HG03095 (cell line): Measurements from ENCODE around the gene COL4A4.
A peak's percentile ranks its signal among the peaks of the same experiment; 100 is the strongest.

Experiments used
- ATAC-seq: cut with Tn5 transposase; IDR thresholded peaks from one replicate; pipeline ENCODE4 v1.9.1; 2021; ENCODE audit warnings: moderate library complexity; ENCODE audit not compliant: unreplicated experiment

COL4A4 gene

DNA sequence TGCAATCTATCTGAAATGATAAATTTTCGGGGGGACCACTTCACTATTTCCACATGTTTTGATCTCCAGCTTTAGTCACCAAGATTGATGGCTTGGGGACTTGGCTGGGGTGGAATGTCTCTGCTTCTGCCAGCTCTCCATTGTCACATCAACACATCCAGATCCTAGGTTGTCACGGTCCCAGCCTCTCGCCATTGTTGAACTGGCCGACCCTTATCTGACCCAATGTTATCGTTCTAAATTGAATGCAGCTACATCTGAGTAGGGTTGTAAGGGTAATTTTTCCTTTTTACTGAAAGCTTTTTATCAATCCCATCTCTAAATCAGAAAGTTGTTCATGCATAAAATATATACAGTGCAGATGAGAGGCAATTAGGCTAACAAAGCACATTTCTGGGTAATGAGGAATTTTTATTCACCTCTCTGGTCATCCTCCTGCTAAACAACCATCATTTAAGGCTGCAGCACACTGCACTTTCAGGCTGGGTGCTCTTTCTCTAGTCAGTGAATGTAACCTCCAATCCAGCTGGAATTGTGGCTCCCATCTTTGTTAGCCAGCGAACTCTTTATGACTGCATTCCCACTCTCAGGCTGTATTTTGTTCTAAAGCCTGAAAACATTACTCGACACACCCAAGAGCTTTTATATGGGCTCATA, 128.2 kb downstream of the COL4A4 start:
- ATAC-seq, result no peak

DNA sequence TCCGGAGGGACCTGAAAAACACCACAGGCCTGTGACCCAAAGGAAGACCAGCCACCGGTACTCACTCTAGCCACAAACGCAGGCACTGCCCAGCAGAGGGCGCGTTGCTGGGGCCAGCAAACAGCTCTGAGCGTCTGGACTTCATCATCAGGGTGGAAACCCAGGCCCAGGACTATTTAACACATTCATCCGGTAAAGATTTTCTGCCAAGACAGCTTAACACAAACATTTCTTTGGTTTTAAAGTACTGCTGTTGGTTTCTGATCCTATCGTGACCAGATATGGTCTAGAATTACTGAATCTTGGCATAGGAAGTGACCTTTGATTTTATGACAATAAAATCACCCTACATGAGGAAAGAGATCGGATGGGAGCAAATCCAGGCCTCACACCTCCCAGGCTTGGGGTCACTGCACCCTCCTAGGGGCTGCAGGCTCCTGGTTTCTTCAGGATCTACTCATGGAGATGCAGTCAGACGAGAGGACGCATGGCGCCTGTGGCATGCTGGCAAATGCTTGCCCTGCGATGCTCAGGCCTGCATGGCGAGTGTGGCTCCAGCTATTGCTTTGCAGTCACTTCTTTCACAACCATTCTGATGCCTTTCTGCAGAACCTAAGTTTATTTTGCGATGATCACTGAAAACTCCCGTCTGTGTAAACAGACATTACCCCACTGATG, 130.4 kb downstream of the COL4A4 start:
- peak; percentile 73 for ATAC-seq

DNA sequence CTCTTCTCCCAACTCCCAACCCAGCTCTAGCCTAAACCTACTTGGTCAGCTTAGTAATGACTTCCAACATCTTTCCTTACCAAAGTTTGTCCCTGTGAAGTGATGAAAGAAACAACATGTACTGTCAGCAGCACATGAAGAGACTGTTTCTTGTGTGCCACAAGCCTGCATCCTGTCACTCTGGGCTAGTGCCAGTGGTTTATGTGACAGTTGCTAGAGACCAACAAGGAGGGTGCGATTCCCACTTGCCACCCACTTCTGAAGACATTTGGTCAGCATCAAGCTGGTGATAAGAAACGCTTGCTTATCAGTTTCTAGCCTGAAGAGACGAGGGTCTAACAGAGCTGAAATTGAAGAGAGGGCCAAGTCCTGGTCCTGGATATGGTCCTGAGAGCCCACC, 132.6 kb downstream of the COL4A4 start:
- ATAC-seq, result no peak

DNA sequence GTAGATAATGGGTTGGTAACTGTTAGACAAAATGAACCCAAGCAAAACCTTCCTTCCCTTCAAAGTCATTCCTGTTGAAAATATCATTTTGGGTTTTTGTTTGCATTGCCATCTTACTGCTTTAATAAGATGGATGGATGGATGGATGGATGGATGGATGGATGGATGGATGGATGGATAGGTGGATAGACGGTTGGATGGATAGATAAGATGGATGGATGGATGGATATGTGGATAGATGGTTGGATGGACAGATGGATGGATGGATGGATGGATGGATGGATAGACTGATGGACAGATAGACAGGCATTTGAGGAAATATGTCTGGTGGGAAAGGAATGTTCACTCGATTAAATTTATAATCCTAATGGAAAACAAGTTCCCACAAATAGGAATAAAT, 133.2 kb downstream of the COL4A4 start:
- ATAC-seq, result no peak

DNA sequence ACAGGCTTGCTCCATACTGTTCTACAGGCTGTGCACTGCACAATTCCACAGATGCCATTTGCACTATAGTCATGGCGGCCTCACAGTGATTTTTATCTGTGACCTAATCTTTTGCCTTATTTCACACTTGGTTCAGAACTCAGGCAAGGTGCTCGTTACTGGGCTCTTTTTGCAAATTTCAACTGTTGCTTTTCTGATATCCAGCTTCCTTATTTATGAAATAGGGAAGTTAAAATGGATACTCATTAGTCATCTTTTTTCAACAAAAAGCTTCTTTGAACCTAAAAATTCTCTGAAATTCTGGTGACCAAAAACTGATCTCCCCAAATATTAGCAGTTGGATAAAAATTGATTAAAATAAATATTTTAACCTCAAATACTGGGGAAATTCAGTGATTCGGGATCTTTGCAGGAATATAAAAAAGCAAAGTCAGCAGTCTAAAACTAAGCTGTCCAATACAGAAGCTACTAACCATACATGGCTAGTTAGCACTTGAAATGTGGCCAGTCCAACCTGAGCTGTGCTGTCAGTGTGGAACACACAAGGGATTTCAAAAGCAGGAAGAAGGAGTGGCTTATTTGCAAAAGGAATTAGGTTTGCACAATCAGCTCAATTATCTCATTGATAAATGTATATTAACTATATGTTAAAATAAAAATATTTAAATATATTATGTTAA, 134.4 kb downstream of the COL4A4 start:
- no peak for ATAC-seq

DNA sequence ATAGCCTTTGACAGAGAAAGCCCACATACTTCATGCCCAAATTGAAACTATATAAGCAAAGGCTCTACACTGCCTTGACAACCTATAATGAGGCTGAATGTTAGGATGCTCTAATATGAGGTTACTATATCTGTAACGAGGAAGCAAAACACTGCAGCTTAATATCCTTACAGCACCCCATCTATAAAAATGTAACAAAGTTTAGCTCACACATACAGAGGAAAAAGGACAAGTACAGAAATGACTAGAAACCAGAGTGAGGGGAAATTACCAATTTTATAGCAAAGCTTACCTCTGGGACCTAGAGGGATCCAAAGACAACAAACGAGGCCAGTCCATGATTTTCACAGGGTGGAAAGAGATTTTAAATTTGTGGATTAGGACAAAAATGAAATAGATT, 138.5 kb downstream of the COL4A4 start:
- ATAC-seq, result peak; percentile 79

DNA sequence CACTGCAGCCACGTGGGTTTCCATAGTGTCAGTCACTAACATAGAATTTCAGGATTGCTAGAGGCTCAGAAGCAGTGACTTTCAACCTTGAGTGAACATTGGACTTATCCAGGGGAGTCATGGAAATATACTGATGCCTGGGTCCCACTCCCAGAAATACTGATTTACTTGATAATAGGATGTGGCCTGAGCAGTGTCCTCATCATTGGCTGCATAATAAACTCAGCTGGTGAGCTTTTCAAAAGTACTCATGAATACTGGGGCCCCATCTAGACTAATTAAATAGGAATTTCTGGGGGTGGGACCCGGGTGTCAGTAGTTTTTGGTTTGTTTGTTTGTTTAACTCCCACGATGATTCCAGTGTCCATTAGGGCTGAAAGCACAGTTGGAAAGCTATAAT, 141.4 kb downstream of the COL4A4 start:
- no peak for ATAC-seq

DNA sequence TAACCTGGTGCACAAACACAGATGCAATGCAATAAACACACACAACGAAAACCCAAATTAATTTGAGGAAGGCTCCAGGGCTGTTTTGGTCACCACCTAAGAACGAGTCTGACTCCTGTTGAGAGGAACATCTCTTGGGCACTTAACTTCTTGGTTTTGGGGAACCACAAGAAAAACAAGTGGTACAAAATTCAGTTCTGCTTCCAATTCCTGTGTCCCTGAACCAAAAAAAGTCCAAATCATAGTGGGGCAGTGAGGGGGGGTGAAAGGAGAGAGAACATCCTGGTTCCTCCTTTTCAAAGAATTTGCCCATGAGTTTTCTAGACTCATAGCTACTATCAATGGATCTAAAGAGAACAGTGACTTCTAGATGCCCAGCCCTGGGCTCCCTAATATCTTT, 143.6 kb downstream of the COL4A4 start:
- no peak for ATAC-seq

DNA sequence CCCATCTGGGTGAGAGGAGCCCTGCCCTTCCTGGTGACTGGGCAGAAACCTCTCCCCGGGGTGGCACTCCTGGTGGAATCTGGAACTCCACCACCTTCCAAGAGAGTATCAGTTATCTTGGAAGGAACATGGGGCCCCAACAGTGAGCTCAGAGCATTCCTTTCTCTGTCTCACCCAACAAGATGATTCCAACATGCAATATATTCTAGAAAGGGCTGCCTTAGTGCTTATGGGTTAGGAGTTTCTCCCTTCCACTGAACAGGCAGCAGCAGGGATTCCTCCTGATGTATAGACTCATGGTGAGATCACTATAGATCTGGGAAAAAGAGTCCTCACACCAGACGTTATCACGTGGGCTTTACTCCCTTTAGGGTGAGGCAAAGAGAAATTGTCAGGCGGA, 147.1 kb downstream of the COL4A4 start:
- no peak for ATAC-seq

DNA sequence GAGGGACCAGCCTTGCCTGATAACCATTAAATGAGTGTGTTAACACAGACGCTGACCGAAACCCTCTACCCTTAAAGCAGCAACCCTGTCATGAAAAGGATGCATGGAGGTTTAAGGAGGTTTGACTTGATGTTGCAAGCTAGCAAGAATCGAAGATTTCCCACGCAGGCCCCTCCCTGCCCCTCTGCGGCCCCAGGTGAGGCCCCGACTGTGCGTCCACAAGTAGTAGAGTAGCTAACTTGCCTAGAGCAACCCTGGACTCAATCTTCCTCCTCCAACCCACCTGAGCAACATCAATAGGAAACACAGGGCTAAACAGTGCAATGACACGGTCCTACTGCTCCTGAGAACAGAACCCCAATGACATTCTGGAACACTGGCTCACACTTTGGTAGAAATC, 150.1 kb downstream of the COL4A4 start:
- ATAC-seq, result no peak

DNA sequence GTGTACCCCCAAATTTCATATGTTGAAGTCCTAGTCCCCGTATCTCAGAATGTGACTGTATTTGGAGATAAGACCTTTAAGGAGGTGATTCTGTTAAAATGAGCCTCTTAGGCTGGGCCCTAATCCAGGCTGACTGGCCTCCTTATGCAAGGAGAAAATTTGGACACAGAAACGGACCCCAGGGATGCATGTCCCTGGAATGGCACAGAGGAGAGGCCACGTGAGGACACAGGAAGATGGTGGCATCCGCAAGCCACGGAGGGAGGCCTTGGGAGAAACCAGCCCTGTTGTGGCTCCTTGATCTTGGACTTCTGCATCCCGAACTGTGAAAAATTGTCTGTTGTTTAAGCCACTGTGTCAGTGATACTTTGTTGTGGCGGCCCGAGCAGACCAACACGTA, 150.7 kb downstream of the COL4A4 start:
- no peak for ATAC-seq

DNA sequence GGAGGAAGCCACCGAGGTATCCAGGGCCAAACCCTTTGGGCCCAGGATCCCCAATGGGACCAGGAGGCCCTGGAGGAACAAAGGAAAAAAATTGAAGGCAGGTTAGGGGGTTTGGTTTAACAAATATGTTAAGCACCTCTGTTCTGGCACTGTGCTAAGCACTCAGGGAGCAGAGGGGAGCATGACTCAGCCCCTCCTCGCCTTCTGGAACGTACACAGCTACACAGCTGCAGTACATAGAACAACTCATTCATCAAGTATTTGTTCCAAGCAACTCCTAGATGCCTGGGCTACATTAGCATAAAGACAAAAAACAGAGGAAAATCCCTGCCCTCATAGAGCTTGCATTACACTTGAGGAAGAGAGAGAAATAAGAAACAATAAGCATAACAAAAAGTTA, 153.6 kb downstream of the COL4A4 start:
- ATAC-seq, result no peak

DNA sequence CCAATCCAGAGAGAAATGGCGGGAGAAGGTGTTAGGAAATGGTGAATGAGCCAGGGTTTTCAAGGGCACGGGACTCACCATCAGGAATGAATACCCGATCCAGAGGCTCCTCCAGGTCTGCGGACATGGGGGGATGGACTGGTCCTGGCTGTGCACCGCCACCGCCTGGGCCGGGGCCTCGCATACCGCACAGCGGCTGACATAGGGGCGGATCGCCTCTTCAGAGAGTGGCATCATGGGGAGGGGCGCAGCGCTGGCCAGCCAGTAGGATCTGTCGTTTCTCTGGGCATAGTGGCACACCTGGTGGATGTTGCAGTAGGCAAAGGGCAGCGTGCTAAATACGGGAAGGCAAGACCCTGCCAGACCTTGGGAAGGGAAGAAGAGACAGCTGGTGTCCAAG, 156.1 kb downstream of the COL4A4 start:
- ATAC-seq, result no peak

DNA sequence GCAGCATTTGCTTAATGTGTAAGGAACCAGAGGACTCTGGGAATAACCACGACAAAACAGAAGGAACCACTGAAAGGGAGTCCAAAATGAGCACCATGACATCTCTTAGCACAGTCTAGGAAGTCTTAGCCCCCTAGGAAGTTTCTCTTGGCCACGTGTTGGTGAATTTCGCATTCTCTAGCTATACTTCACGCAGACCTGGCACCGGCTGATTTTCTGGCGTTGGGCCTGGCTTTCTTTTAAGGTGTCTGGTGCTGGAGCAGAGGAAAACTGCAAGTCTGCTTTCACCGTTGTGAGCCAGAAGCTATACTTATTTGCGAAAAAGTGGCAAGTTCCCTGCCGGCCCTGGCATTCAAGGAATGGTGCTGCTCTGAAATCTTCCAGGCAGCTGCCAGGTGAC, 156.9 kb downstream of the COL4A4 start:
- no peak for ATAC-seq

DNA sequence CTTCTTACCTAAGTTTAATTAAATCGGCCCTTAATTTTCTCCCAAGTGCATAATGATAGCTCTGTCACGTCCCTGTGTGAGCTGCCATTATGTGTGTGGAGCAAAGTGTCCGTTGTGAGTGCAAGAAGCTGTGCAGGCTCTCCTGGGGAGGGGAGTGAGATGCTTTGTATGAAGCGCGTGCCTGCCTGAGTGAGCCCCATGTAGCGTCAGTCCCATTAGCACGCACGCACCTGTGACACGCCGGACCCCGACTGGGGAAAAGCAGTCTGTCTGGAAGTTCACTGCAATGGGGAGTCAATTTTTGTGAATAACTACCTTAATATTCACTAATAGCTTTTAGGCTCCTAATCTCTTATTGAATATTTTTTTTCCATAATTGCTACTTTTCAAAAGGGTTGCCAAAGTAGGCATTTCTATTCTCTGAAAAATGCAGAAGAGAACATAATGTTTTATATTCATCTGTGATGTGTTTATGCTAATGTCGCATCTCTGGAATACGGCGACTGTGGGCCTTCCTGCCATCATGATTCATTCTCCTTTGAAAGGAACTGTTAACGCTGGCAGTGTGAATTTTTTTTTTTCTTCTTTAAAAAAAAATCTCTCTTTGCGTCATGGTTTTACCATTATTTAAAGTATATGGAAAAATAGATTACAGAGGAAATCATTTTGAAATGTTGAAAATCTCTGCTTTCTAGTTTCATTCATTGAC, 157.7 kb downstream of the COL4A4 start:
- ATAC-seq, result no peak

DNA sequence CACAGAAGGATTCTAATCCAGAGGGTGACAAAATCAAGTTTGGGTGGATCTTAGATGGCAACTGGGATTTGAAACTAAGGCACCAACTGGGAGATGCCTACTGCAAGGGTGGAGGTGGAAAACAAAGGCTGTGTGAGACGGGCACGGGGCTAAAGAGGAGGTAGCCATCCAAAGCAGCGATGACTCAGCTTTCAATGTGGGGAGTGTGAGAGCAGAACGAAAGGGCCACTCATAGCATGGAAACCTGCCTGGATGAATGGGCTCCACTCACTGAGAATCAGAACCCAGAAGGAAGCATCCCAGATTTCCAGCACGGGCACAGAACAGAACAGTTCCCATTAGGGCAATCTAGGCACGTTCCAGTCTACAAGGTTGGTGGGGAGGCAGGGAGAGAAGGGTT, 159.5 kb downstream of the COL4A4 start:
- ATAC-seq, result no peak

DNA sequence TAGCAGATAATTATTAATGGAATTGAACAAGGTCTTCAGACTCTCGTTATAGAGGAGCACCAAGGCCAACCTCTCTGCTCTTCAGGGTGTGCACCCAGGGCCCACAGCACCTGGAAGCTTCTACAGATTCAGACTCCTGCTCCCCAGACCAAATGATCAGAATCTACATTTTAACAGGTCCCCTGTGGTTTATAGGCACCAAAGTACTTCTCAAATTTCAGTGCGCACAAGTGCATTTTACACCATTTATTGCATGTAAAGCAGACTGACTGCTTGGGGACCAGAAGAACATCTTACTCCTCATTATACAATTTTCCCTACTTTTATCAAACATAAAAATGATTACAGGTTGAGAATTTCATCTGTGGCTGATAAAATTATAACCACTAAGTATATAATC, 163.9 kb downstream of the COL4A4 start:
- ATAC-seq, result no peak

DNA sequence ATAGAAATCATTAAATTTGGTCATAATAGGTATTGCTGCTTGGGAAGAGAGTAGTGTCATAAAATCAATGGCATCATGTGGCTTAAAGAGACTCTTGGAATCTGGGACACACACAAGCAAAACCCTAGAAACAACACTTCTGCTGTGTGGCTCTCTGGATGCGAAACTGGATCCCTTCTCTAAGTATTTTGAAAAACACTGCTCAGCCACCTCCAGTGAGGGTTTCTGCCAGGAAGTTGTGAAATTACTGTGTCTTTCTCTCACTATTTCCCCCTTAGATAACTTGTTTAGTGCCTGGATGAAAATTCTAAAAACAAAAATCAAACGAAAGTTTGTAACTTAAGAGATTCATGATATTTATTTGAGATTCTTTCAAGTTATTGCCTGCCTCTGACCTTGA, 164.3 kb downstream of the COL4A4 start:
- no peak for ATAC-seq

DNA sequence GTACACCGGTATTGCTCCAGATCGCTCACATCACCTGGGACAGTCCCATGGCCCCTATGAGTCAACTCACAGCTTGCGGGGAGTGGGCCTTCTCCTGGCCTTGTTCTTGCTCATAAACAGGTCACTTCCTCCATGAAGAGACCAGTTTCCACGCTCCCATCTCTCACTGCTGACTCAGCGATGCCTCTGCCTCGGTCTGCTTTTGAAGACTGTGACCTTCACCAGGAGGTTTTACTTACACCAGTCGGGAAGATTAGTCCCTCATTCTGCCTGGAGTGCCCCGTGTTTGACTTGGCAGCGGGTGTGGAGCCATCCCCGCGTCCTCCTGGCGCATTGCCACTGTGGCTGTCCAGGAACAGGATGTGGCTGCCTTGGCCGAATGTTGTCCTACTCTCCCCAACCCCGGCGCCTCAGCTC, 168.4 kb downstream of the COL4A4 start:
- no peak for ATAC-seq

DNA sequence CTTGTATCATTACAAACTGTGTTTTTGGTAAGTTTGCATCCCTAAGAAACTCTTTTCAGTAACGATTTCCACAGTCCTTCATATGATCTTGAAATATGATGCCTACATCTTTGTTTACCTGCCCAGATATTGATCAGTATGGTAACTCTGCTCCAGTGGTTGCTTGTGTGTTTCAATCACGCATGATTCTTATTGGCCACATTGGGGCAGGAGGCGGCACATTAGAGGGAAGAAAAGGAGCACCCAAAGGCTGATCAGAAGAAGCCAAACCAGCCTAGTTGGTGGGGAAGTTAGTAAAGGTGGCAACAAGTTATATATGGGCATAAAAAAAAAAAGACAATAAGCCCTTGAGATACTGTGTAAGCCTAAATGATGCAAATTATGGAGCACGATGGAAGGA, 169.2 kb downstream of the COL4A4 start:
- ATAC-seq, result no peak

DNA sequence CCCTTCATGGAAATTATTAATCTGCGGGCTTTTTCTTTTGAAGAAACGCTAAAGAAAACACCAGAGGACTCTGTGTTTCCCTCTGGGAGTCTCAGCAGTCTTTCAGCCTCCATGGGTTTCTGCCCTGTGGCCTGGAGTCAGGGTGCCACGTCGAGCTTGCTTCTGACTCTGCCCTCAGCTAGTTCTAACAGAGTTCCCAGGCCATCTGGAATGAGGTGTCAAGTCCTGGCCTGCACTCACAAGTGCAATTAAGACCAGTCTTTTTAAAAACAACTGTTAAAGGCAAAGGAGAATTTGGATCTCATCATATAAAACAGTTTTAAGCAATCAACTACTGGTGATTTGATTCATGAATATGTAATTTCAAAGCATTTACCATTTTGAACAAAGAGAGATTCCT, 170.8 kb downstream of the COL4A4 start:
- no peak for ATAC-seq

DNA sequence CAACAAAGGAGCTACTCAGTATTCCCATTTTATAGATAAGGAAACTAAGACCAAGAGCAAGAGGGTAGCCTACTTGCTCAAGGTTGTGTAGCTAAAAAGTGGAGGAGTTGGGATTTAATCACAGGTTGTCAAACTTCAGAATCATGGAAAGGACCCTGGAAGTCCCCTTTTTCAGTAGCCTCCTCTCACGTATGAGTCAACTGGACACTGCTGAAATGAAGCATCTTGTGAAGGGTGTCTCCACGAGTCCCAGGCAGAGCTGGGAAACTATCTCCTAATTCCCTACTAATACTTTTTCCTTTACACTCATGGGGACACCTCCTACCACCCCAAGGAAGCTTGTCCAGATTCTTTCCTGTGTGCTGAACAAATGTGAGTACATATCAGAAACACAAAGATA, 172.3 kb downstream of the COL4A4 start:
- no peak for ATAC-seq
